ENCODE data around the gene SYP. TPM values are rescaled to one million over a fixed set of nuclear protein-coding genes. Genes with fewer than 3 reads are reported as not detected.

The SYP gene
- total RNA-seq, 1 donor from 2014 or later: 1.8 TPM

DNA sequence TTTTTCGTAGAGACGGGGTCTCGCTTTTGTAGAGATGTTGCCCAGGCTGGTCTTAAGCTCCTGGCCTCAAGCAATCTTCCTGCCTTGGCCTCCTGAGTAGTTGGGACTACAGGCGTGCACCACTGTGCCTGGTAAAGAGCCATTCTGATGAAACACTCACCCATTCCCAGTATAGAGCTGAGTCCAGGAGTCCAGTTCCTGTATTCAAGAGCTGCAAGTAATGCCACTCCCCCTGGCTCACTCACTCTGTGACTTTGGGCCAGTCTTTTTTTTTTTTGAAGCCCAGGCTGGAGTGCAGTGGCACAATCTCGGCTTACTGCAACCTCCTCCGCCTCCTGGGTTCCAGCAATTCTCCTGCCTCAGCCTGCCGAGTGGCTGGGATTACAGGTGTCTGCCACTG, 38.7 kb upstream of the SYP start:
- Mint-ChIP-seq H3K27me3 (ENCODE audit: unreplicated experiment) (no peaks in the 10 kb centered on the region), H3K27ac (ENCODE audit: unreplicated experiment) (no peak overlapping the region), H3K4me3 (ENCODE audit: unreplicated experiment) (no peak overlapping the region), H3K9me3 (ENCODE audit: unreplicated experiment) (no peaks in the 10 kb centered on the region), H3K4me1 (ENCODE audit: unreplicated experiment) (peaks cover 18% of the 10 kb centered on the region), H3K36me3 (ENCODE audit: low read depth, unreplicated experiment) (peaks cover 3% of the 10 kb centered on the region)
- no peak for DNase-seq (ENCODE audit: low spot score)
- TF ChIP-seq, protein P1, sequence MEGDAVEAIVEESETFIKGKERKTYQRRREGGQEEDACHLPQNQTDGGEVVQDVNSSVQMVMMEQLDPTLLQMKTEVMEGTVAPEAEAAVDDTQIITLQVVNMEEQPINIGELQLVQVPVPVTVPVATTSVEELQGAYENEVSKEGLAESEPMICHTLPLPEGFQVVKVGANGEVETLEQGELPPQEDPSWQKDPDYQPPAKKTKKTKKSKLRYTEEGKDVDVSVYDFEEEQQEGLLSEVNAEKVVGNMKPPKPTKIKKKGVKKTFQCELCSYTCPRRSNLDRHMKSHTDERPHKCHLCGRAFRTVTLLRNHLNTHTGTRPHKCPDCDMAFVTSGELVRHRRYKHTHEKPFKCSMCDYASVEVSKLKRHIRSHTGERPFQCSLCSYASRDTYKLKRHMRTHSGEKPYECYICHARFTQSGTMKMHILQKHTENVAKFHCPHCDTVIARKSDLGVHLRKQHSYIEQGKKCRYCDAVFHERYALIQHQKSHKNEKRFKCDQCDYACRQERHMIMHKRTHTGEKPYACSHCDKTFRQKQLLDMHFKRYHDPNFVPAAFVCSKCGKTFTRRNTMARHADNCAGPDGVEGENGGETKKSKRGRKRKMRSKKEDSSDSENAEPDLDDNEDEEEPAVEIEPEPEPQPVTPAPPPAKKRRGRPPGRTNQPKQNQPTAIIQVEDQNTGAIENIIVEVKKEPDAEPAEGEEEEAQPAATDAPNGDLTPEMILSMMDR (IDR thresholded peaks at IDR 0.05; ENCODE audit: unreplicated experiment): no peak

DNA sequence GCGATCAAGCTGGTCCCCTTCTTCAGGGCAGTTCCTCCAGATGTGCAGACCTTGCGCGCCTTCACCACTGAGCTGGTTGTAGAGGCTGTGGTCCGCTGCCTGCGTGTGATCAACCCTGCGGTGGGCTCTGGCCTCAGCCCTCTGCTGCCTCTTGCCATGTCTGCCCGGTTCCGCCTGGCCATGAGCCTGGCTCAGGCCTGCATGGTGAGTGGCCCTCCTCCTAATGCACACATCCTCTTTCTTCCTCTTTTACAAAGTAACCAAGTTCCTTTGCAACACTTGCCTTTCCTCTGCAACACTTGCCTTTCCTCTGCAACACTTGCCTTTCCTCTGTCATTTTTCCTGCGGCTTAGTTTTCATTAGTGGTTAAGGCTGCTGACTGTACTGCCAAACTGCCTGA, 37.1 kb upstream of the SYP start:
- peak overlapping the region; percentile 78 for H3K27ac Mint-ChIP-seq (ENCODE audit: unreplicated experiment)
- no peaks in the 10 kb centered on the region for H3K9me3 Mint-ChIP-seq (ENCODE audit: unreplicated experiment)
- H3K36me3 Mint-ChIP-seq (ENCODE audit: low read depth, unreplicated experiment): no peaks in the 10 kb centered on the region
- no peak for DNase-seq (ENCODE audit: low spot score)
- peaks cover 18% of the 10 kb centered on the region for H3K4me1 Mint-ChIP-seq (ENCODE audit: unreplicated experiment)
- peak overlapping the region; percentile 65 for H3K4me3 Mint-ChIP-seq (ENCODE audit: unreplicated experiment)
- H3K27me3 Mint-ChIP-seq (ENCODE audit: unreplicated experiment): no peaks in the 10 kb centered on the region
- TF ChIP-seq, protein P1 (IDR thresholded peaks at IDR 0.05; ENCODE audit: unreplicated experiment): no peak

DNA sequence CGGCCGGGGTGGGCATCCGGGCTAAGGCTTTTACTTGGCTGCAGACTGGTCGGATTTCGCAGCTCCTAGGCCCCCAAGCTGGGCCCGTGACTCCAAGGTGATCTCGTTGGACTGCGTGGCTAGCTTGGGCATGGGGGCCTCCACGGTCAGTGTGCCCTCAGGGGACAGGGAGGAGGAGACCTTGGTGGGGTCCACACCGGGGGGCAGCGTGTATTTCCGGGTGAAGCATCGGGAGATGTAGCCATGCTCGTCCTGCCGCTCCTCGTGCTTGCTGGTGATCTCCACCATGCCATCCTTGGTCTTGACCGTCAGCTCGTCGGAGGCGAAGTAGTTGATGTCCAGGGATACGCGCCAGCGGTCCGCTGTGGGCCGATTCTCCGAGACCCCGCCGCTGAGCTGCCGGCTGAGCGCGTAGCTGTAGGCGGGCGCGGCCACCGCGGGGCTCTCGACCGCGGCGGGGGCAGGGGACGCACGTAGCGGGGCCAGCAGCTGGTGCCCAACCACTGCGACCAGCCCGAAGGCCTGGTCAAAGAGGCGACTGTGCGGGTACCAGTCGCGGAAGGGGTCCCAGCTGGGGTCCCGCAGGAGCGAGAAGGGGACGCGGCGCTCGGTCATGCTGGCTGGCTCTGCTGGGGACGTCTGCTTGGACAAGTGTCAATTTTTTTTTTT, 34.0 kb upstream of the SYP start:
- Mint-ChIP-seq H3K27ac (ENCODE audit: unreplicated experiment) (no peak overlapping the region), H3K4me1 (ENCODE audit: unreplicated experiment) (peaks cover 16% of the 10 kb centered on the region), H3K27me3 (ENCODE audit: unreplicated experiment) (no peaks in the 10 kb centered on the region), H3K9me3 (ENCODE audit: unreplicated experiment) (no peaks in the 10 kb centered on the region), H3K36me3 (ENCODE audit: low read depth, unreplicated experiment) (no peaks in the 10 kb centered on the region), H3K4me3 (ENCODE audit: unreplicated experiment) (no peak overlapping the region)
- TF ChIP-seq, protein P1 (IDR thresholded peaks at IDR 0.05; ENCODE audit: unreplicated experiment): no peak
- DNase-seq (ENCODE audit: low spot score): no peak

DNA sequence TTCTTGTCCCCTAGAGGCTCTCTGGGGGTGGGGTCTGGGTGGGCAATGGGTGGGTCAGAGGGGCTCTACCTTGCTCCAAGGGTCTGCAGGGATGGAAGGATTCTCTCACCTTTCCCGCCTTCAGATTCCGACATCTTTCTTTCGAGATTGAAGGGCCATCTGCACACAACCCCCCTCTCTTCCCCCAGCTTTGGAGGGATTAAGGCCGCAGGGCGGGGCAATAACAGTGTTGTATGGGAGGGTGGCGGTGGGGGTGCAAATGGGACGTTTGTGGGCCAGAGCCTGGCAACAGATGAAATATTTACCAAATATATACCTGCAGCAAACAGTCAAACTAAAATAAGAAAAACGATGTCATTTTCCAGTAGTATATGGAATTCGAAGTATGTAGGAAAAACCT, 33.2 kb upstream of the SYP start, which contains the start of gene CACNA1F:
Gene CACNA1F (minus strand): TSS at position 165 of the 400 bp plus-strand sequence. CDS start 31 bp downstream, at position 134.
- Mint-ChIP-seq H3K4me1 (ENCODE audit: unreplicated experiment) (peaks cover 16% of the 10 kb centered on the region), H3K27me3 (ENCODE audit: unreplicated experiment) (no peaks in the 10 kb centered on the region), H3K4me3 (ENCODE audit: unreplicated experiment) (no peak within 1 kb of the TSS), H3K27ac (ENCODE audit: unreplicated experiment) (no peak within 1 kb of the TSS), H3K9me3 (ENCODE audit: unreplicated experiment) (no peaks in the 10 kb centered on the region), H3K36me3 (ENCODE audit: low read depth, unreplicated experiment) (no peaks in the 10 kb centered on the region)
- TF ChIP-seq, protein P1 (IDR thresholded peaks at IDR 0.05; ENCODE audit: unreplicated experiment): no peak
- DNase-seq (ENCODE audit: low spot score): no peak

DNA sequence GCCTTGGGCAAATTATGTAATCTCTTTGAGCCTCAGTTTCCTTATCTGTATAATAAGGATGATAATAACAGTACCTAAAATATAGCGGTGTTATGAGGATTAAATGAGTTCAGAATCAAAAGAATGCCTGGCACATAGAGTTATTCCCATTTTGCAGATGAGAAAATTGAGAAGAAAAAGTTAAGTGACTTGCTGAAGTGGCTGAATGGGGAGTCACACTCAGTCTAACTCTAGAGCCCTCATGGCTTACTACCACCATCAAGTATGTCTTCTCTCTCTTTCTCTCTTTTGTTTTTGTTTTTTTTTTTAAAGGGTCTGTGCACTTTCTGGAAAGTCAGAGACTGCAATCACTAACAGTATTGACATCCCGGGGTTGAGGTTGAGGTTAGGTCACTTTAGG, 32.5 kb upstream of the SYP start:
- DNase-seq (ENCODE audit: low spot score): no peak
- Mint-ChIP-seq H3K9me3 (ENCODE audit: unreplicated experiment) (no peaks in the 10 kb centered on the region), H3K4me1 (ENCODE audit: unreplicated experiment) (peaks cover 16% of the 10 kb centered on the region), H3K4me3 (ENCODE audit: unreplicated experiment) (no peak overlapping the region), H3K27me3 (ENCODE audit: unreplicated experiment) (peaks cover 2% of the 10 kb centered on the region), H3K27ac (ENCODE audit: unreplicated experiment) (no peak overlapping the region), H3K36me3 (ENCODE audit: low read depth, unreplicated experiment) (no peaks in the 10 kb centered on the region)
- TF ChIP-seq, protein P1 (IDR thresholded peaks at IDR 0.05; ENCODE audit: unreplicated experiment): no peak

All from endothelial cell (in vitro differentiated cells).